GM21381 (cell line): ENCODE results near the gene CYP2C18.
"Not testable (repeated sequence)": the region's sequence is repeated elsewhere in the genome, so short reads cannot be mapped to it uniquely, and the experiment has no call there.

Source experiments
- ATAC-seq: cut with Tn5 transposase; IDR thresholded peaks from one replicate; pipeline ENCODE4 v1.9.1; 2021; ENCODE audit warnings: mild to moderate bottlenecking, moderate library complexity; ENCODE audit not compliant: unreplicated experiment

Gene CYP2C18

GRCh38 chr10:94683214-94684054 lies at the start of gene CYP2C18:
CYP2C18 (plus strand) TSS chr10:94683729; CDS start chr10:94683820, 91 bp downstream.
- ATAC-seq: no peak

DNA sequence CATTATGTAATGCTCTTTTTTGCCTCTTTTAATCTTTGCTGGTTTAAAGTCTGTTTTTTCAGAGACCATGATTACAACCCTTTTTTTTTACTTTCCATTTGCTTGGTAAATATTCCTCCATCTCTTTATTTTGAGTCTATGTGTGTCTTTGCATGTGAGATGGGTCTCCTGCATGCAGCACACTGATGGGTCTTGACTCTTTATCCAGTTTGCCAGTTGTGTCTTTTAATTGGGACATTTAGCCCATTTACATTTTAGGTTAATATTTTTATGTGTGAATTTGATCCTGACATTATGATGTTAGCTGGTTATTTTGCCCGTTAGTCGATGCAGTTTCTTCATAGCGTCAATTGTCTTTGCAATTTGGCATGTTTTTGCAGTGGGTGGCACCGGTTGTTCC lies 45.4 kb upstream of the CYP2C18 start:
- not testable (repeated sequence) for ATAC-seq

DNA sequence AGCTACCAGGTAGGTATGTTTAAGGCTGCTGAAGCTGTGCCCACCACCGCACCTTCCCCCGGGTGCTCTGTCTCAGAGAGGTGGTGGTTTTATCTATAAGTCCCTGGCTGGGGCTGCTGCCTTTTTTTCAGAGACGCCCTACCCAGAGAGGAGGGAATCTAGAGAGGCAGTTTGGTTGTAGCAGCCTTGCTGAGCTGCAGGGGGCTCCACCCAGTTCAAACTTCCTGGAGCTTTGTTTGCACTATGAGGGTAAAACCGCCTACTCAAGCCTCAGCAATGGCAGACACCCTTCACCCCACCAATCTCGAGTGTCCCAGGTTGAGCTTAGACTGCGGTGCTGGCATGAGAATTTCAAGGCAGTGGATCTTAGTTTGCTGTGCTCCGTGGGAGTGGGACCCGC lies 43.6 kb upstream of the CYP2C18 start:
- no peak for ATAC-seq

- no peak for ATAC-seq
Measured at GRCh38 chr10:94640562-94640961, 43.0 kb upstream of the CYP2C18 start.

- ATAC-seq: no peak
Measured at GRCh38 chr10:94641480-94641879, 42.0 kb upstream of the CYP2C18 start.

DNA sequence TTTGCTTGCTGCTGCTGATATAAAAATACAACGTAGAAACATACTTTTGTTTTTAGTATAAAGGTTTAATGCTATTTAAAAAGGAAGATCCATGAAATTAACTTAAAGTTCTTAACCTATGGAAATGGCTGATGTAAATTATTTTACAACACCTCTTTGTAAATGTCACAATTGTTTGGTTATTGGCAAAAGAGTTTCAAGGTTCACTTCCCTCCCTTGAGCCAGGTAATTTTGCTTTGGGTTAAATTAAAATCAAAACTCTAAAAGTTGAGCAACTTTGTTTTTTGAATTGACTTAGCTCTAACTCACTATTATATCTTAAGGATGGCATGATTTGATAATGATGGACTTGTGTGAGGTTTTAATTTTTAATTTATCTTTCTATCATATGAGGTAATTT lies 39.2 kb upstream of the CYP2C18 start:
- ATAC-seq: no peak

- ATAC-seq: peak; percentile 70
Measured at GRCh38 chr10:94645285-94645684, 38.2 kb upstream of the CYP2C18 start.

GRCh38 chr10:94655201-94655600 lies 28.3 kb upstream of the CYP2C18 start:
- not testable (repeated sequence) for ATAC-seq

GRCh38 chr10:94663061-94663460 lies 20.5 kb upstream of the CYP2C18 start:
- ATAC-seq: not testable (repeated sequence)

GRCh38 chr10:94666391-94667102 lies 17.0 kb upstream of the CYP2C18 start:
- ATAC-seq: no peak

GRCh38 chr10:94673614-94674321 lies 9.8 kb upstream of the CYP2C18 start:
- ATAC-seq: no peak

- ATAC-seq: no peak
Measured at GRCh38 chr10:94676496-94676895, 7.0 kb upstream of the CYP2C18 start.

DNA sequence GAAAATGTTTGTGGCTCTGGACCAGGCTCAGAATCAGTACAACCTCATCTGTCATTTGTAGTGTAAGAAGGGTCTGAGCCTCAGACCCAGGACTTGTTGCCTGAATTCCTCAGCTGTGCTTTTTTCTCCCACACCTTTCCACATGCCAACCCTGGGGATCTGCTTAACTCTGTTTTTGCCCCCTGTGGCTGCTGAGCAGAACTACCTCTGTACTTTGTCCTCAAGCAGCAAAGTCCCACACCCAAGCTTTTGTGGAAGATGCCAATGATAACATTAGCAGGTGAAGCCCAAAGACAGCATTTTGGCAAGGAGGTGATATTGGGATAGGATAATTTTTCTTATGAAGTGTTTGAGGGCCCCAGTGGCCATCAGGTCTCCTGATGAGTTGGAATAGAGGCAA lies 5.8 kb upstream of the CYP2C18 start:
- no peak for ATAC-seq

DNA sequence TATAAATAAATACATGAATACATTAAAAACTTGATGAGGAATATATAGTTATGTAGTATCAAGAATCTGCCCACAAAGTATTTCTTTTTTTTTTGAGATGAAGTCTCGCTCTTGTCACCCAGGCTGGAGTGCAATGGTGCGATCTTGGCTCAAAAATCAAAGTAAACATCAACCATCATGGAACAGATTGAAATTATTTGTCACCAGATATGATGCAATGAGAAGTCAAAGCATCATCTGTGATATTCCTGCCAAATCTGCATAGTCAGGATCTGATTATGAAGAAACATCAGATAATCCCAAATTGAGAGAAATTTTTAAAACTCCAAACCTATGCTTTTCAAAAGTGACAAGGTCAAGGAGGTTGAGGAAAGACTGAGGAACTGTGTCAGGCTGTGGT lies 5.1 kb upstream of the CYP2C18 start:
- no peak for ATAC-seq

- ATAC-seq: no peak
Measured at GRCh38 chr10:94680544-94680943, 3.0 kb upstream of the CYP2C18 start.

- ATAC-seq: not testable (repeated sequence)
Measured at GRCh38 chr10:94682636-94683035, 893 bp upstream of the CYP2C18 start.

DNA sequence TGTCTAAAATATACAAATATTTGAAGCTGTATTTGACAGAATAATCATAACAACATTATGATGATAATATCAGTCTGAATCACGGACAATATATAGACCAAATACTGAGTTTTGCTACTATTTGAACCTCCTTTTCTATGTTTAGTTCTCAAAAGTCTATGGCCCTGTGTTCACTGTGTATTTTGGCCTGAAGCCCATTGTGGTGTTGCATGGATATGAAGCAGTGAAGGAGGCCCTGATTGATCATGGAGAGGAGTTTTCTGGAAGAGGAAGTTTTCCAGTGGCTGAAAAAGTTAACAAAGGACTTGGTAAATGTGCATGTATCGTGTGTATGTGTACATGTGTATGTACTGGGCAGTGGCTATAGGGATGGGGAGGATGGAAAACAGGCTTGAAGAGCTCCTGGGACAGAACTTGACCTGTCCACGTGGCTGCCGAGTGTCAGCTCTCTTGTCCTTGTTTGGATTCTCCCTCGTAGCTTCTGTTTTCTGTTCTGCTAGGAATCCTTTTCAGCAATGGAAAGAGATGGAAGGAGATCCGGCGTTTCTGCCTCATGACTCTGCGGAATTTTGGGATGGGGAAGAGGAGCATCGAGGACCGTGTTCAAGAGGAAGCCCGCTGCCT lies 4.2 kb downstream of the CYP2C18 start:
- ATAC-seq: no peak

GRCh38 chr10:94706089-94706488 lies 22.6 kb downstream of the CYP2C18 start:
- no peak for ATAC-seq

GRCh38 chr10:94710578-94710977 lies 27.0 kb downstream of the CYP2C18 start:
- ATAC-seq: no peak

- no peak for ATAC-seq
Measured at GRCh38 chr10:94725871-94726270, 42.3 kb downstream of the CYP2C18 start.

DNA sequence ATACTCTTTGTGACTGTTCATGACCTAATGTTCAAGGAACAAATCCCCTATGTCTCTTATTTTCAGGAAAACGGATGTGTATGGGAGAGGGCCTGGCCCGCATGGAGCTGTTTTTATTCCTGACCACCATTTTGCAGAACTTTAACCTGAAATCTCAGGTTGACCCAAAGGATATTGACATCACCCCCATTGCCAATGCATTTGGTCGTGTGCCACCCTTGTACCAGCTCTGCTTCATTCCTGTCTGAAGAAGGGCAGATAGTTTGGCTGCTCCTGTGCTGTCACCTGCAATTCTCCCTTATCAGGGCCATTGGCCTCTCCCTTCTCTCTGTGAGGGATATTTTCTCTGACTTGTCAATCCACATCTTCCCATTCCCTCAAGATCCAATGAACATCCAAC lies 51.7 kb downstream of the CYP2C18 start:
- no peak for ATAC-seq
